ENCODE measurements around the gene FNDC3B.

DNA sequence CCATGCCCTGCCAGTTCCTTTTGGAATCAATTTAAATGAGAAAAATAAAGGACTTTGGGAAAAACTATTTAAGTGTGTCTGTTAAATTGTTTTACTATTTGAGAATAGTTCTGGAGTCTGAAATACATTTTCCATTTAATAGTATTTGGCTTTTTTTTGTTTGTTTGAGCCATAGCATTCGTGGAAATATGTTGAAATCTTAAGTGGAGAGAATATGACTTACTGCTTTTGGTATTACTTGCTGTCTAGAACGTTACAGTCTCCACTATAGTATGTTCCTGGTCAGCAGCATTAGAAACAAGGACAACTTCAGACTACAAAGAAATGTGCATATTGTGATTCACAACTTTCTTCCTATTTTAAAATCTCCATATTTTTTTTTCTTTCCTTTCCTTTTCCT is 229.5 kb downstream of the FNDC3B start:
- TF ChIP-seq CTCF (IDR thresholded peaks at IDR 0.05) (no peak), ZFX (IDR thresholded peaks at IDR 0.05; ENCODE audit: borderline replicate concordance) (no peak)
